RPMI7951 (cell line): ENCODE data around the gene SLC6A12. TPM values are rescaled to one million over a fixed set of nuclear protein-coding genes. Genes with fewer than 3 reads are reported as not detected.
"Not testable (repeated sequence)": the region's sequence is repeated elsewhere in the genome, so short reads cannot be mapped to it uniquely, and the experiment has no call there.

Experiments used
- DNase-seq: peaks from one replicate; pipeline ENCODE4 v3.0.0-alpha.2; 2012; ENCODE audit warnings: low read depth
- total RNA-seq: library from RNA; depleted of rRNA; stranded (reverse); fragments of >200 nt; shearing (Covaris generic); gene quantifications from 2 replicates; pipeline ENCODE4 v1.2.3, GENCODE V29; 2014

The SLC6A12 gene
- total RNA-seq, 1 experiment from 2014 or later = not detected

DNA sequence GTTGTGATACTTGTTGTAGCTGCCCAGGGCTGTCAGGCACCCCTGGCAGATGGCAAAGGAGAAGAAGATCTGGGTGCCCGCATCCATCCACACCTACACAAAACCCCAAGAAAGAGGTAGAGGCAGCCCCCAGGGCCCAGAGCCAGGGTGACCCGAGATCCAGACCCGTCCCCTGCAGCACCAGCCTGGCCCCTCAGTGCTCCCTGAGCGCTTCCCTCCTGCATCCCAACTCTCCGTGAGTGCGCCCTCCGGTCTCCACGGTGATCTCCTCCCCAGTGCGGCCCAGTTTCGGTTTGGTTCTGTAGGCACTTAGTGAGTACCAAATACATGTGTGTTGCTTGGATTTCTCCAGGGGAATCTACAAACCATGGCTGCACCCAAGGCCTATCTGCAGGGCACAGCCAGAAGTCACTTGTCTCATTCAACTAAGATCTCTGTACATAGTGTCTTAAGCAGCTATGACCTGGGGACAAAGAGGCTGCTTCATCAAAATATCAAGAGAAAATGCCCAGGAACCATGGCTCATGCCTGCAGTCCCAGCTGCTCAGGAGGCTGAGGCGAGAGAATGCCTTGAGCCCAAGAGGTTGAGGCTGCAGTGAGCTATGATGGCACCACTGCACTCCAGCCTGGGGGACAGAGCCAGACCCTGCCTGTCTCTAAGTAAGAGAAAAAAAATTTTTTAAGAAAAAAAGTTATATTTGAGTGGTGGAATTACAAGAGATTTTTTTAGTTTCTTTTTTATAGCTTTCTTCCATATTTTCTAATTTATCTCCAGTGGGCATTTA, 15.9 kb downstream of the SLC6A12 start:
- no peak for DNase-seq

DNA sequence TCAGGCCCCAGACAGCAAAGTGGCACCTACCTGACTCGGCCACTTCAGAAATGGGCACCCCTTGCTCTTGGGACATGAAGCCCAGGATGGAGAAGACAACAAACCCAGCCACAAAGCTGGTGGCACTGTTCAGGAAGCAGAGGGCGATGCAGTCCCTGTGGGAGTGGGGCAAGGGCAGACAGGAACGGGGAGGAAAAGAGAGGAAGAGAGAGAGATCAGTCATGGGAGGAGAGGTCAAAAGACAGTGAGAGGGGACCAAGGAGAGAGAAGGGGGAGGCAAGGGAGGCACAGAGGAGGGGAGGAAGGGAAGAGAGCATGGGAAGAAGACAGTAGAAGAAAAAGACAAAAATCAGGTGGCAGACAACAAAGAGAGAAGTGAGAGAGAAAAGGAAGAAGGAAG, 16.6 kb downstream of the SLC6A12 start:
- no peak for DNase-seq

DNA sequence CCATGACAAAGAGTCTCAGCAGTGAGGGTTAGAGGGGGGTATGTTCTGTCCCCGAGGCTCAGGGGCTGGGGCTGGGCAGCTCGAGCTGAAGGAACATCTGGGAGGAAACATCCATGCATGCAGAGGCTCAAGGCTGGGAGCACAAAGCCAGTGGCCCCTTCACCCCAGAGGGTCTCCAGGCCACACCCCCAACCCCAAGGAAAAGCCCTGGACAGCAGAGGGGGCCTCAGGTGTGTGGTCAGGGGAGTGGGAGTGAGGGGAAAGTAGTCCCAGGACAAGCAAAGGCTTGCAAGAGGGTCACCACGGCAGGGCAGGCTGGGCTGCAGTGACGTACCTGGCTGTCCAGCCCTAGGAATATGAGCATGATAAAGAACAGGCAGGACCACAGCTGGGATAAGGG, 17.5 kb downstream of the SLC6A12 start:
- no peak for DNase-seq

DNA sequence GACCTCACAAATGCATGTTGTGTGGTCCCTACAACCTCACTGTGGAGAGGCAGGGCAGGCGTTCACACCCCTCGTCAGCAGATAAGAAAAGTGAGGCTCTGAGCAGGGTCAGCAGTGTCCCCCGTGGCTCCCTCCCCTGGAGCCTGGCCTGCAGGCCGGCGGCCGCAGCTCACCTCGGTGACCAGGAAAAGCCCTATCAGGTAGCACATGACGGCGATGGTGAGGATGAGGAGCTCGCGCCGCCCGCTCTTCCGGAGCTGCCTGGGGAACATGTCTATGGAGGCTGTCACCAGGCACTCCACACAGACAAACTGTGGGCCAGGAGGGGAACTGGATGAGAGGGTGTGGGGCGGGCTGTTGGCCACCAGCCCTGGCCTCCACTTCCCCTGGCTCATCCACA, 18.0 kb downstream of the SLC6A12 start:
- DNase-seq = no peak

DNA sequence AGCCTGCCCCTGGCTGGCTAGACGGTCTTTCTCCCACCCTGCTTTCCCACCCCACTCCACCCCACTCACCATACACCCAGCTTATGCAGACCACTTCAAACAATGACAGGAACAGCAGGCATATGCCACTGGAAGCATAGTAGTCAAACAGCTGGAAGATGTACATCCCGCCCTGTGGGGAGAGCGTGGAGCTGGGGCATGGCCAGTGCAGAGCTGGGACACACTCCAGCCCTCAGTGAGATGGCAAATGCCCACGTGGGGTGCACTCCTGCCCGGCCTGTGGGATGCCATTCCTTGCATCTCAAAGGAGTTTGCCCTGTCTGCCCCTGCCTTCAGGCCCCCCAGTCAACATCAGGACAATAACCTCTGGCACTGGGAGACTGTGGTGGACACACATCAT, 18.8 kb downstream of the SLC6A12 start:
- DNase-seq = no peak

DNA sequence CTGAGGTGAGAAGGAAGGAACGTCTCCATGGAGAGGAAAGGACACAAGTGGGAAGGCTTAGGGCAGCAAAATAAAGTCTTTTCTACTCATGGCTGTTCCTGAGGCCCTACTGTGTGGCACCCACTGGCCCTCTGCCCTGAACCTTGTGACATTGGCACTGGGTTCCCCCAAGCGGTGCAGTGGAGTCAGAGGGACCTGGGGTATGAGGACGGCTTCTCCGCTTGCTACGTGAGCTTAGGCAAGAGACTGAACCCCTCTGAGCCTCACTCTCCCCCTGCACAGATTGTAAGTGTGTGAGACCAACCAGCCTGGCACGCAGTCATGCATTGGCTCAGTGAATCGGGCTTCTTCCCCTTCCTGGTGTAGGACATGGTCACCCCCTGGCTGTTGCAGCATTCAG, 19.7 kb downstream of the SLC6A12 start:
- DNase-seq = no peak

DNA sequence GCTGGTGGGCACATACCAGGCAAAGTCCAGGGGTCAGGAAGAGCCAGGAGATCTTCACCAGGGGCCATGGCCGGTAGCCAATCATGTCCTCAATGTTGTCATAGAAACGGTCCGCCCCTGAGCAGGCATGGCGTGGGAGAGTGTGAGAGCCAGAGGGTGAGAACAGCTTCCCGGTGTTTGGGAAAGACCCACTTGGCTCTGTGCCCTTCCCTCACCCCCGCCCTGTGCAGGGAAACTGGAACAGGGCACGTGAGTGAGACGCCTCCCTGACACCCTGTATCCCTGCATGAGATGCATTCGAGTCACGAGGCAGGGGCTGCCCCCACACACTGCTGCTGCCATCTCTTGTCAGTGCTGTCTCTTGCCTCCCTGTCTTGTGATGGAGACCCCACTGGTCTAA, 20.7 kb downstream of the SLC6A12 start:
- DNase-seq = no peak

DNA sequence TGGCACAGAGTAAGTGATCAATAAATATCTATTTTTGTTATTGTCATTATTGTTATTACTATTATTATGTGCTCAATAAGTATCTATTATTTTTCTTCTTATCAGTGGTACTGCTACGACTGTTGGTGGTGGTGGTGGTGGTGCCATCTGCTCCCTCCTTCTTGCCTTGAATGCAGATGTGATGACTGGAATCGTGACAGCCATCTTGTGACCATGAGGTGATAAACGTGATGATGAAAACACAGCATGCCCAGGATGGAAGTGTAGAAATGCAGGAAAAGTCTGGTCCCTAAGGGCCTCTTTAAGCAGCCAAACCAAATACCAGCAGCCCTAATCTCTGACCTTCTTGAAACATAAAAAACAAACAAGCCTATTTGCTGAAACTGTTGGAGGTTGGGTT, 22.4 kb downstream of the SLC6A12 start:
- DNase-seq = no peak

DNA sequence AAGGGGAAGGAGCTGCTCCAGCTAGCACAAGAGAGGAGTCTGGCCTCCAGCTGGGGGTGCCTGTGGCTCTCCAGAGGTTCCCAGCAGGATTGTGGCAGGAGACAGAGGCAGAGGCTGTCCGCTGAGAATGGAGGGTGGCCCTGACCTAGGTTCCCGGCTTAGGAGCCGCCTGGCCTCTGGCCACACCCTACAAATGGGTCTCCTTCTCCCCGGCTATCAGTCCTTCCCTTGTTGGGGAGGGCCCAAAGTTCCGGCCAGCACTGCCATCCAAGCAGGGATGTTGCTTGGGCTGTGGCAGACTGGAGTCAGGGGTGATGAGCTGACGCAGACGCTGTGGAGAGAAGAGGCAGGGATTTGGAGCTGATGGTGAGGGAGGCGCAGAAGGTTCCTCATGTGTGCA, 23.1 kb downstream of the SLC6A12 start:
- no peak for DNase-seq

DNA sequence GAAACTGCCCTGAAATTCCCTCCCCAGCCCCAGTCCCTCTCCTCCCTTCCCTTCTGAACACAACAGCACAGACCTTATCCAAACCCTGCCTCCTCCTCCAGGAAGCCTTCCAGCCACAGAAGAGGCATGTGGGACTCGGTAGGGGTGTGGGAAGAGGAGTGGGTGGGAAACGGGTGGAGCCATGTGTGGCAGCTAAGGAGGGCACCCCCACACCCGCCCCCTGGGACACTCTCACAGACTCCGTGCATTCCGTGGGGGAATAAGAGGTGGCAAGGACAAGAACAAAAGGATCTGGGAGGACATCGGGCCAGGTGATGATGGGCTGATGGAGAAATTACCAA, 24.4 kb downstream of the SLC6A12 start:
- no peak for DNase-seq

DNA sequence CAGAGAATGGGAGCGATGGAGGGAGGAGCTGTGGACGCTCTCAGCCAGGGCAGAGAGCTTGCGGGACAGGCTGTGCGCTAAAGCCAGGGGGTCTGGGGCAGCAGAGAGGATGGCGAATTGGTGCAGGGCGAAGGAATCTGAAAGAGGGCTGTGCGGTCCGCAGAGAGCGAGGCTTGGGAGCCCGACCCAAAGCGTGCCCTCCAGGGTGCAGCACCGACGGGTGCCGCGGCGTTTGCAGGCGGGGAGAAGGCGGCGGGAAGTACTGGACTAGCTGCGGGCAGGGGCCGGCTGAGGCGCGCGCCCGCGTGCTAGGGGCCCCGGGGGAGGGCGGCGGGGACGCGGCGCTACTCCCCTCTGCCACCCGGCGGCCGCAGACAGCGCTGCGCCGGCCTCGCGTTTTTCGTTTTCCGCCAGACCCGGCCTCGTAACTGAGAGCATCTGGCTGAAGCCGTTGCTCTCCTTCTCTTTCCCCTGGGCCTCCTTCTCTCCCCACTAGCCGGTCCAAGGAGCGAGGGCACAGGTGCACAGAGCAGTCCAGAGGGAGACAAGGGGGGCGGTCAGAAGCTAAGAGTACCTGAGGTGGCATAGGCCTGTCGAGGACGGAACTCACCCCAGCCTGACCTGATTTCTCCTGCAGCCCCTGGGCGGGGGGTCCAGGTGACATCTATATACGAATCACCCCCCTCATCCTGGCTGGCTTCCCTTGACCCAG, 24.9 kb downstream of the SLC6A12 start:
- DNase-seq = no peak

DNA sequence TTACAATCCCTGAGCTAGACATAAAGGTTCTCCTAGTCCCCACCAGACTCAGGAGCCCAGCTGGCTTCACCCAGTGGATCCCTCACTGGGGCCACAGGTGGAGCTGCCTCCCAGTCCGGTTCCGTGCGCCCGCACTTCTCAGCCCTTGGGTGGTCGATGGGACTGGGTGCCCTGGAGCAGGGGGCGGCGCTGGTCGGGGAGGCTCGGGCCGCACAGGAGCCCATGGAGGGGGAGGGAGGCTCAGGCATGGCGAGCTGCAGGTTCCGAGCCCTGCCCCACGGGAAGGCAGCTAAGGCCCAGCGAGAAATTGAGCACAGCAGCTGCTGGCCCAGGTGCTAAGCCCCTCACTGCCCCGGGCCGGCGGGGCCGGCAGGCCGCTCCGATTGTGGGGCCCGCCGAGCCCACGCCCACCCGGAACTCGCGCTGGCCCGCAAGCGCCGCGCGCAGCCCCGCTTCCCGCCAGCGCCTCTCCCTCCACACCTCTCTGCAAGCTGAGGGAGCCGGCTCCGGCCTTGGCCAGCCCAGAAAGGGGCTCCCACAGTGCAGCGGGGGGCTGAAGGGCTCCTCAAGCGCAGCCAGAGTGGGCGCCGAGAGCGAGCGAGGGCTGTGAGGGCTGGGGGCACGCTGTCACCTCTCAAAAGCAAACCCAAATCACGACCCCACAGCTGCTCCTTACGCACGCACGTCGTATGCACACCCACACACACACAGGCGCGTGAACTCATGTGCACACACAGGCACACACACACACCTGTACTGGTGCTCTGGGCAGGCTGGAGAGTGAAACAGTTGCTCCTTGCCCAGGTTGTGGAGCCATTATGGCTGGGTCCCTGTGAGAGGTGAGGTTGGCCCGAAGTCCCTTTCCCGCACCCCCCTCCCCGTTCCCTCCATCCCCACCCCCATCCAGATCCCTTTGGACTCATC, 25.7 kb downstream of the SLC6A12 start:
- DNase-seq = not testable (repeated sequence)

DNA sequence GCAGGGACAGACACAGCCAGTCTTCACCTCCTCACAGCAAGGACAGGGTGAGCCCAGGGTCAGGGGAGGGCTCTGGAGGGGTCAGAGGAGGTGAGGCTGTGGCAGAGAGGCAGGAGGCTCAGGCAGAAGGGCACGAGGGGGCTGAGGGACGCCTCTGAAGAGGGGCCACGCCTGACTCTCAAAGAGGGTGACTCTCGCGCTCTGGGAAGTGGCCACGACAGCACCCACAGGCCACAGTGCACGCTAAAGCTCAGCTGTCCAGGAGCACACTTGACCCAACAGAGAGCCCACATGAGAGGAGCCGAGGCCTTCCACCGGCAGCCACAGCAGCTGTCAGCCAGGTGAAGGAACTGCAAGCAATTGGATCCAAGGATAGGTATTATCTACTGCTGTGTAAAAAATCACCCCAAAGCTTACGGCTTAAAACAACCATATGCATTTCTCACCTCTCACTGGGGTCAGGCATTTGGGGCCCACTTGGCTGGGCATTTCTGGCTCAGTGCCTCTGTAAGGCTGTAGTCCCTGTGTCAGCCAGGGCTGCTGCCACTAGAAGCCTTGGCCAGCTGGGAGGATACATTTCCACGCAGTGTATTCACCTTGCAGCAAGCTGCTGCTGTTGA, 27.8 kb downstream of the SLC6A12 start:
- no peak for DNase-seq

DNA sequence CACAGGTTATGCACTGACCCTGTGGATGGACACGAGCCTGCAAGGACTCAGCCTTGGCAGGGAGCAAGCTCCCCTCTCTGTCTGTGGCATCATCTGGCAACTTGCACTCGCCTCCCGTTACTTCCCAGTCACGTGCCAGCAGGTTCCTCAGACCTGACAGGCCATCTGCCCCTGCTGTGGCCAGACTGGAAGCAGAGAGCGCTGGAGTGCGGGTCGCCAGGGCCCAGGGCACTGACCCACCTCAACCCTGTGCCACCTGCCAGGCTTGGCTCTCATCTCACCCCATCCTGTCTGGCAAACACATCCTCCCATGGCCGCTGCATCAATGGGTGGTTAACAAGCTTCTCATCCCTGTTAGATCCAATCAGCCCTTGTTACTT, 28.4 kb downstream of the SLC6A12 start:
- no peak for DNase-seq

DNA sequence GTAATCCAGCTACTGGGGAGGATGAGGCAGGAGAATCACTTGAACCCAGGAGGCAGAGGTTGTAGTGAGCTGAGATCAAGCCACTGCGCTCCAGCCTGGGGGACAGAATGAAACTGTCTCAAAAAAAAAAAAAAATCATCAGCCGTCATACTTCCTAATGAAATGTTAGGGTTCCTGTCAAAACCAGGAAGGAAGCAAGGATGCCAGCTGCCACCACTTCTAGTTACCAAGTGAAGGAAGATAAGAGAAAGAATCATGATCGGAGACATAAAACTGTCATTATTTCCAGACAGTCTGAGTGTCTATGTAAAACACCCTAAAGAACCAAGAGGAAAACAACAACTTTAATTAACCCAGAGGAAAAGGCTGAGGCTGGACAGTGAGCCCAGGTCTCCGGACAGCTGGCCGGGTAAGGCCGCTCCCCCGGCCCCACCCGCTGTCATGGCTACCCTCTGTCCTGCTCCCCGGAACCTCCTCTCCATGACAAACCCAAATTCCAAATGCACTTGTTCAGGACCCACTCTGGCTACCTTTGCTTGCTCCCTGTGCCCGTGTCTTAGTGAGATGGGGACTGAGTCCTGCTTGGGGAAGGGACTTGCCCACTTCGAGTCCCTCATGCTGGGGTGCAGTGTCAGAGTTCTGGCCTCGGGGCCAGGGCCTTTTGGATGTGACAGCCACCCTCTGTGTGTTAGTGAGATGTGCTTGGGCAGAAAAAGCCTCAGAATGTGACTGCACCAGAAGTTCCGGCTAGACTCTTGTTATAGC, 29.0 kb downstream of the SLC6A12 start:
- no peak for DNase-seq

DNA sequence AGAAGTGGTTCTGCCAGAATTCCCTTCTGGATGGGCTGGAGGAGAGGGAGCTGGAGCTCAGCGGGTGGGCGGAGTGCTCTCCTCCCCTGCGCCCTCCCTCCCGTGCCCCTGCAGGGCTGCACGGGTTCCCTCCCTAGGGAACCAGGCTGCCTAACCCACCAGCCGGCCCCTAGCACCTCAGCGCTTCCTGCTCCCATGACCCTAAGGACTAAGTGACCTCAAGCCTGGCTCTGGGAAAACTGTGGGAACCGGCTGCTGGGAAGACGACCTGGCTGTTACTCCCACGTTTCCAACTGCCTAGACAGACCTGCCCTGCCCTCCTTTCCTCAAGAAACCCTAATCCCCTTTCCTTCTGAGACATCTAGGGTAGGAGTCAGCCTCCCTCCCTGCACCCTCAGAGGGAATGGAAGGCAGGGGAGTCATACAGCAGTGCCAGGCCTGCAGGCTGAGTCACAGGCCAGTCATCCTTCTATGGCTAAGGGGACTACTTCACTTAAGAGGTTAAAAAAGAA, 31.5 kb downstream of the SLC6A12 start:
- DNase-seq = peak; percentile 43

DNA sequence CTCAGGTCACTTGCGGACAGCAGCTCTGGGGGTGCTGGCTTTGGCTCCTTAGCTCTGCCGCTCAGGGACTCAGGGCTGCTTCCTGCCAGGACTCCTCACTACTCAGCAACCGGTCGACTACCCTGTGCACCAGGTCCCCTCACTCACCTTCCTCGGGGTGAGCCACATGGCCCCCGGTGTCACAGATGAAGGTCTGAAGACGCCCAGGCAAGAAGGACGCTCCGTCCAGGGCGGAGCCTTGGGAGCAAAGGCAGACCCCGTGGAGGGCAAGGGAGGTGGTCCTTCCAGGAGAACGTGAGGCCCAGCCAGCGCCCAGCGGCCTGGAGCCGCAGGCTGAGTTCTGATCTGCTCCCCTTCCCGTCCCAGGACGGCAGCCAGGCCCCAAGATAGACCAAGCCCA, 32.0 kb downstream of the SLC6A12 start:
- no peak for DNase-seq

DNA sequence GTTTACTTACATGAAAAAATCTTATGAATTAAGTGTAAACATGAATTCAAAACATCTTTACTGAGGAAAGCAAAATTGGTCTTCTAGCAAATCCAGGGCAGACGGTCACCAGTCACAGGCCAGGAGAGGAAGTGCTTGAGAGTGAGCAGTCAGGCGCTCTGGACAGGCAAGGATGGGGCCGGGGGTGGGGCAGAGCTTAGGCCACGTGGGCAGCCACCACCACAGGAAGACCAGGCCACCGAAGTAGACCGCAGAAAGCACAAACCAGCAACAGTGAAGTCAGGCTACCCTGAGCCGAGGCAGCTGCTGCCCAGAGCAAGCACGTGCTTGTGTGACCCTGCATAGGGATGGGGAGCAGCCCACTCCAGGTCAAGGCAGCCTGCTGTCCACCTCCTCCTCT, 33.5 kb downstream of the SLC6A12 start:
- DNase-seq = peak; percentile 31

DNA sequence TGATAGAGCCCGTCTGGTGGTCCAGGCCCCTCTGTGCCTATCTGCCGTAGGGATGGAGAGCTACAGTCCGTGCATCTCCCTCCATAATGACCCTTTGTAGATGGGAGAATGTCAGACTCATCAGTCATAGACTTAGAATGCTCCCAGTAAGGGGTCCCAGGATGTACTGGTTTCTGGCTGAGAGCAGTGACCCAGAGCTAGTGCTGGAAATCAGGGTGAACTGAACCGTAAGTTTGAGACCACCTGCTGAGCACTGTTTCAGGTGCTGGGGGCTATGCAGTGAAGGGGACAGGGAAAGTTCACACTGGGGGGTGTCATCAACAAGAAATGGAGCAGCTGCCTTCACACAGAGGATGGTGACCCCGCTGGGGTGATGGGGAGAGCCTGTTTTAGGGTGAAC, 34.1 kb downstream of the SLC6A12 start:
- DNase-seq = no peak

DNA sequence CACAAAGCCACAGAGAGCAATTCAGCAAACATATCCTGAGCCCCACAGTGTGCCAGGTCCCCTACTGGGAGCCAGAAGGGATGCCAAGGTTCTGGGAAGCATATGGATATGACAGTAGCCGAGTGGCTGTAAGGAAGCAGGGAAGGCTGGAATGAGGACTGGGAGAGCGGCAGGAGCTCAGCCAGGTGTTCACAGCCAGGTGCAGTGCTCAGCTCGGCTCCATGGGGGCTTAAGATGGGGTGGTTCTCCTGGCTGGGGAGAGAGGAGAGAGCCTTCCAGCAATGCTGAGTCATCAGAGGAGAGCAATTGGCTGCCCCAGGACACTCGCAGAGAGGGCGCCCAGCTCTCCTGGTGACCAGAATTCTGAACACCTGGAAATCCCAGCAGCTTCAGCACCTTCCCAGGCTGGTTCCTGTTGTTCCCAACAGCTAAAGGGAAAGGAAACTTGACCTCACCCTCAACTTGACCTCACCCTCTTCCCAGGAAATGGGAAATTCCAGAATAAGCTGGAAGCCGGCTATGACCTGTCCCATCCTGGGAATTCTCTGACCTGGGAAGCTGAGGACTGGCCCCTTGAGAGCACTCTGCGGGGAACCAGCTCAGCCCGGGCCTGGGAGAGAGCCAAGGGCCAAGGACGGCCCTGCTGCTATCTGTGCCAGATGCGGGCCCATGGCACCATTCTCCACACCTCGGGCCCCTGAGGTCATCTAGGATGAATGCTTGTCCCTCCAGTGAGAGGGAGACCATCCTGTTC, 34.6 kb downstream of the SLC6A12 start:
- no peak for DNase-seq

DNA sequence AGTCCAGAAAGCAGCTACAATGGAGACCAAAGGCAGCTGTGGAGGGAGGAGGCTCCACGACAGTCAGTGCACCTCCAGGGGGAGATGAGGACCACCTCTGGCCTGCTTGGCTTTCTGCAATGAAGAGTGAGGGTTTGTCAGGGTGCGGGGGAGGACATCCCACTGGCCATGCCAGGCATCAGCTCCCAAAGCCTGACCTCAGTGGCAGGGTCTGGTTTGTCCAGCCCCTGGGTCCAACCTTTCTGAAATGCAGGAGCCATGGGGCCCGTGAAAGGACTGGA, 35.2 kb downstream of the SLC6A12 start:
- no peak for DNase-seq
